HPDE6-E6E7 (cell line): Measurements from ENCODE around the gene PRR22.
A peak's percentile ranks its signal among the peaks of the same experiment; 100 is the strongest.
"Not testable (repeated sequence)": the region's sequence is repeated elsewhere in the genome, so short reads cannot be mapped to it uniquely, and the experiment has no call there.

Source experiments
- DNase-seq: peaks from one replicate; pipeline ENCODE4 v3.0.0; 2011; ENCODE audit warnings: missing footprints; ENCODE audit errors: extremely low spot score

Gene PRR22

DNA sequence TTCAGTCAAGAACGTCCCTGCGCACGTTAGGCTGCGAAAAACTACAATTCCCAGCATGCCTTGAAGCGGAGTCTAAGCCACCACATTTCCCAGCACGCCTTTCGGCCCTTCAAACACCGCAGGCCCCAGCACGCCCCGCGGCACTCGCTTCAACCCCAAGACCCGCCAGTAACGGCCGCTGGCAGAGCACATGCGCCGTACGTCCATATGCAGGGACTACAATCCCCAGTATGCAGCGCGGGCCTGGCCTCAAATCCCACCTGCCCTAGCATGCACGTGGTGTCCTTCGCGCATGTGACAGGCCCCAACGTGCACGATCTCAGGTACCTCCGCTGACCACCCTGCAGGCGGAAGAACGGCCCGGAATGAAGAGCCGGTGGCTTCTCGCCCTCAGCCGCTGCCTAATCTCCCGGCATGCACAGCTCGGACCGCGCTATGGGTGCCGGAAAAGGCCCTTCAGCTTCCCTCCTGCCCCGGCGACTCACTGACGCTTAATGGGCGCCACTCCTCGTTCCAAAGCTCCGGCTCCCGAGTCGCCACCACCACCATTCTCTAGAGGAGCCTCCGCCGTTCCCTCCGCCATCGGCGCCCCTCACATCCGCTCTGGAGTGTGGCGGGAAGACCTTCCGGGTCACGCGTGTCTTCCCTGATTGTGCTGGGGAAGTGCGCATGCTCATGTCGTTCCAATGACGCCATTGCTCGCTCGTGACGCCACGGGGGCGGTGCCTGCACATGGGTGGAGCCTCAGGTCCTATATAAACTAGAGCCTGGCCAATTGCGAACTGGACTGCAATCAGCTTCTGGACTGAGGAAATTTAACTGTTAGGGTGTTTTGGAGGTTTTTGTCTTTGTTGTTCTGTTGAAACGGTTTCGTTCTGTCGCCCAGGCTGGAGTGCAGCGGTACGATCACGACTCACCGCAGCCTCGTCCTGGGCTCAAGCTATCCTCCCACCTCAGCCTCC is 6.3 kb upstream of the PRR22 start, which contains the start of gene DUS3L:
Gene DUS3L (minus strand): TSS at position 605 of the 962 bp plus-strand sequence. CDS start 22 bp downstream, at position 583.
- peak; percentile 99 for DNase-seq

DNA sequence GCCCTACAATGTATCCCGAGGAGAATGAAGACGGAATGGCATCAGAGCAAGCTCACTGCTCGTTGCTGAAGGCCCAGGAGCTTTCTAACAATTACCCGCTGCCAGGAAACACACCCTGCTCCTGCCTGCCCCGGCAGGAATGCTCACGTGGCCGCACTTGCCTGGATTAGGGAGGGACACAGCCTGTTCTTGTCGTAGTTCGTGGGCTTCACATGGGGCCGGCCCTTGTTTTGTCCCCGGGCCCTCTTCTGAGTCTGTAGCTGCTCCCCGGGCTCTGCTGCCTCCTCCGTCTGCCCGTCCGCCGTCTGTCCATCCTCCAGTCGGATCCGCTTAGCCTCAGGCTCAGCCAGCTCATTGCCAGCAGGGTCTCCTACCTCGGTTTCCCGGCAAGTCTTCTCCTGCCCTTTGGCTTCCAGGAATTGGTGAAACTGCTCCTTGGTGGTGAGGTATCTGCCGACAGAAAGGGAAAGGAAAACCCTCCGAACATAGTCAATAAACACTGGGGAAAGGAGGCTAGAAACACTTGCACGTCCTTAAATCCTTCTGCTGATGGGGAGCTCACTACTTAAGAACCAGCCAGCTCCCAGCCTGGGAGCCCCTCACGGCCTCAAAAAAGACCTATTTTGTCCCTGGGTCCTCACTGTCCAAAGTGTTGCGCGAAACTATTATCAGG is 5.5 kb upstream of the PRR22 start:
- DNase-seq = peak; percentile 64

DNA sequence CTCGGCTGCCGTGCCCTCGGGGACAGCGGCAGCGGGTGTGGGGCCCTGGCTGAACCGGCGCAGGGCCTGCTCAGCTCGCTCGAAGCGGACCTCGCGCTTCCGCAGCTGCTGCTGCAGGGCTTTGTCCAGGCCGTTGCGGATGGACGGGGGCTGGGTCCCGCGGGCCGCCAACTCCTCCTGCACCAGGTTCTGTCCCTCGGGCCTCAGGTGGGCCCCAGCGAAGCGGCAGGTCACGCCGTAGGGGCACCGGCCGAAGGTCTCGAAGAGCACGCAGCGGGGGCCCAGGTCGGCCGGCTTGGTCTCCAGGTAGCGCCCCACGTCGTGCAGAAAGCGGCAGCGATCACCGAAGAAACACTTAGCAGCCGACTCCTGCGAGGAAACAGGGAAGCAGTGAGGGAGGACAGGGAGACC is 4.8 kb upstream of the PRR22 start:
- no peak for DNase-seq

DNA sequence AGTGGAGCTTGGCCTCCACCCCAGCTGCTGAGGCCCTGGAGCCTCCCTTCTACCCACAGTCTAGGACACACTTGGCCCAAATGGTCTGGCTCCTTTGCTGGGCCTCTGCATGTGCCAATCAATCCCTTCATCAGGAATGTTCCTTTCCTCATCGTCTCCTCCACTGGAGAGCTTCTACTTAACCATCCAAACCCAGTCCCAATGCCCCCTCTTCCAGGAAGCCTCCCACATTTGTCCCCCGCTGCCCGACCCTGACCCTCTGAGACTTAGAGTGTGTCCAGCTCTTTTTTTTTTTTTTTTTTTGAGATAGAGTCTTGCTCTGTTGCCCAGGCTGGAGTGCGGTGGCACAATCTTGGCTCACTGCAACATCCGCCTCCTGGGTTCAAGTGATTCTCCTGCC is 3.9 kb upstream of the PRR22 start:
- DNase-seq = no peak

DNA sequence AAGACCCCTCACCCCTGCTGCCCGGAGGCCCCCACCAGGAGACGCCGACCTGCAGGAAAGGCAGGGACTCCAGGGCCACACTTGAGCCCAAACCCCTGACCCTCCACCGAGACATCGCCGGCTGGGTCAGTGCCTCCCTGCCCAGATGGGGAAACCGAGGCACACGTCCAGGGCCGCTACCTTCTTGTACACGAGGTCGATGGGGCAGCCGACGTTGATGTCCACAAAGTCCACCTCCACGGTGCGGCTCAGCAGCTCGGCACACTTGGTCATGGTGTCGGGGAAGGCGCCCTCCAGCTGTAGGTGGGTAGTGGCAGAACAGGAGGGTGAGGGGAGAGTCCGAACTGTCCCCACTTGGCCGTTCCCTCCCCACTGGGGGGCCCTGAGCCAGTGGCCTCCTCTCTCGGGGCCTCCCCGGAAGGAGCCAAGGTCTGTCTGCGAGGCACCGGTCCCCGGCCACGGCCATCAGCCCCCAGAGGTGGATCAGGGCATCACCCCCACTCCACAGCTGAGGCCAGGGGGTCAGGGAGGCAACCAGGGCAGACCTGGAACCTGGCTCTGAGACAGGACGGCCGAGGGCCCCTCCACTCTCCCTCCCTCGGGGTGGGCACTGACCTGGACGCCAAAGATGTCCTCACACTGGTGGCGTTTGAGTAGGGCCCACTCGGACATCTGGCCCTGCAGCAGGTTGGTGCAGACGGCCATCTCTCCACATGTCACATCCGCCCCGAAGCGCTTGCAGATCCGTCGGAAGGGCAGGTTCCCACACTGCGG is 3.0 kb upstream of the PRR22 start:
- DNase-seq = no peak

DNA sequence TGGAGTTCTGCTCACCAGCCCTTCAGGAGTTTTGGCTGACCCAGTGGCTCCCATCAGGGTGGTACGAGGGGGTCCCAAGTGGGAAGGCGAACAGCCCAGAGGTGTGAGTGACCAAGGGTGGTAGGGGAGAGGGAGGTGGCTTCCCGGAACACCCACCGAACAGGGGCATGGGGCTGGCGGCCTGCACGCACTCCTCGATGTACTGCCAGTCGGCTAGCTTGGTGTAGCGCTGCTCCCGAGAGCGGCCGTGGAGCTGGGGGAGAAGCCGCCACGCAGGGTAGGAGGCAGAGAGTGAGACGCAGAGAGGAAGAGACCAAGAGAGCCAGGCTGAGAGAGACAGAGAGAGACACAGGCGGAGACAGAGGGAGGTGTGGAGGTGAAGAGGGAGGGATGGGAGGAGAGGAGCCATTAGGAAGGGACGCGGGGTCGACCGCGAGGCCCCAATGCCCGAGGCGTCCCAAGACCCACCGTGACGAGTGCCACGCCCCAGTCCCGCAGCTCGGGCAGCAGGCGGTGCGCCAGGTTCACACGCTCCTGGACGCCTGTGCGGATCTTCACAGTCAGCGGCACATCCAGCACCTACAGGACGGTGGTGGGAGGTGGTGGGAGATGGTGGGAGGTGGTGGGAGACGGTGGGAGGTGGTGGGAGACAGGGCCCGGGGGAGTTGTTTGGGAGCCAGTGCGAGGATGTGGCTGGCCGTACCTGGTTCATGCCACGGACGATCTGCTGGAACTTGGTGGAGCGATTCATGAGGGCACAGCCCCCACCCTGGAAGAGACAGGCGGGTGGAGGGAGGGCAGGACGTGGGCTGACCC is 2.3 kb upstream of the PRR22 start:
- no peak for DNase-seq

DNA sequence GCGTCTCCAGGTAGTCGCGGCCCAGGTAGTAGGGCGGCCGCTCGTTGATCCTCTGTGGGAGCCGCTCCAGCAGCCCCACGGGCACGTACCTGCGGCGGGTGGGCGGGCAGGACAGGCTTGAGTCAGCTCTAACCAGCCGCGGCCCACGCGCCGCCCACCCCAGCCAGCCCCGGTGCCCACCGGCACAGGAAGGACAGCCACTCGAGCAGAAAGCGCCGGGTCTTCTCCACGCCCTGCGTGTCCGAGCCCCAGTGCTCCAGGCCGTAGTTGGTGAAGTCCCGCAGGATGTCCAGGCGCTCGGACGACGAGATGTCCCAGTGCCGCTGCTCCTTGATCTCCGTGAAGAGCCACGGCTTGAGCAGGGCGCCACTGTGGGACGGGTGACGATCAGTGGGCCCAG is 877 bp upstream of the PRR22 start:
- no peak for DNase-seq

DNA sequence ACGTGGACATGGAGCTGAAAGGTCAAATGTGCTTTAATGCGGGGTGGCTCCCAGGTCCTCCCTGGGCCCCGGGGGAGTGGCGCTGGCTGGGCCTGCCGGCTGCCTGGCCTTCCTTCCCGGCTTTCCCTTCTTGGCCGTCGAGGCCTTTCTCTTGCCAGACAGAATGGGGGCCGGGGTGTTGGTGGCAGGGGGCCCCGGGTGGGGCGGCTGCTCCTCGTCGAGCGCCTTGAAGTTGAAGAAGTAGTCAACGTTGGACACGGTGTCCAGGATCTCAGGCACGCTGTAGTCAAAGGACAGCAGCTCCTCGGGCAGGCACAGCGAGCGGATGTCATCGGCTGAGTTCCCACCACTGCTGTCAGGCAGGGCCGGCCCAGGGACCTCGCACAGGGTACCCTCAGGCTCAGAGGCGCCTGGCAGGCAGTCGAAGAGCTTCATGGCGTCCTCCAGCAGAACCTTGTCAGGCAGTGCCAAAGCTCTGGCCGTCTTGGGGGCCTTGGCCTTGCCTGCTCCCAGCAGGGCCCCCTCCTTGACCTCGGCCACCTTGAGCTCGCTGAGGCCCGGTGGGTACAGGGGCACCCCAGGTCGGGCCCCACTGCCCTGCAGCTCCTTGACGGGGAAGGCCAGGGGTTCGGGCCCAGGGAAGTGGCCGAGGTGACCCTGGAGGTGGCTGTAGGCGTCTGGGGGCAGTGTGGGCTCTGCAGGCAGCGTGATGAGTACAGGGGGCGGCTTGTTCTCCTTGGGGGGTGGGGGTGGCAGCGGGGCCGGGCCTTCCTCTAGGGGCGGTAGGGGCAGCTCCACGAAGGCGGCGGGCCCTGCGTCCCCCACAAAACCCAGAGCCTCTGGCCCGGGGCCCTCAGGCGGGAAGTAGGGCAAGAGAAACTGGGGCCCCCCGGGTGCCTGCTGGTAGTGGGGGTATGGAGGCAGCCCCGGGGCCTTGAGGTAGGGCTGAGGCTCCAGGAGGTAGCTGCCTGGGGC is 1.3 kb downstream of the PRR22 start:
- DNase-seq = no peak

DNA sequence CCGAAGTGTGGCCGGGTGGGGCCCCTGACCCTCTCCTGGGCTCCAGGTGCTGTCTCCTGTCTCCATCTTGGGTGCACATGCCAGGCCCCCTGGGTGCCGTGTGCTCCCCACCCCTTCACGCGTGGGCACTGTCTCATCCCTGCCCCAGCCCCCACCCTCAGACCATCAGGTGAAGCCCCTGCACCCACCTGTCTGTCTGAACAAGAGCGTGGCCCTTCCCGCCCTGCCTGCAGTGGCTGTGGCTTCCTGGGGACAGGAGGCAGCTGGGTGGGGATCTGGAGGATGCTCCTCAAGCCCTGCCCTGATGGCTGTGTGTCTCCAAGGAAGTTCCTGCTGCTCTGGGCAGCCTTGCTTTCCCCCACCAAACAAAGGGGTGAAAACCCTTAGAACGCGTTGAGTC is 2.2 kb downstream of the PRR22 start:
- no peak for DNase-seq

DNA sequence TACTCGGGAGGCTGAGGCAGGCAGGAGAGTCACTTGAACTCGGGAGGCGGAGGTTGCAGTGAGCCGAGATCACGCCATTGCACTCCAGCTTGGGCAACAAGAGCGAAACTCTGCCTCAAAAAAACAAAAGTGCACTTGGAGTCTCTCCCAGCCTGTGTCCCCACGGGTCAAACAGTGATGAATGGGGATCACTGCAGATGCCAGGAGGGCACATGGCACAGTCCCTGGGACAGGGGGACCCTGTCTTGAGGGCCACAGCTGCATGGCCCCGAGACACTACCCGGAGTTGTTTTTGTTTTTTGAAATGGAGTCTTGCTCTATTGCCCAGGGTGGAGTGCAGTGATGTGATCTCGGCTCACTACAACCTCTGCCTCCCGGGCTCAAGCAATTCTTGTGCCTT is 3.6 kb downstream of the PRR22 start:
- DNase-seq = not testable (repeated sequence)

DNA sequence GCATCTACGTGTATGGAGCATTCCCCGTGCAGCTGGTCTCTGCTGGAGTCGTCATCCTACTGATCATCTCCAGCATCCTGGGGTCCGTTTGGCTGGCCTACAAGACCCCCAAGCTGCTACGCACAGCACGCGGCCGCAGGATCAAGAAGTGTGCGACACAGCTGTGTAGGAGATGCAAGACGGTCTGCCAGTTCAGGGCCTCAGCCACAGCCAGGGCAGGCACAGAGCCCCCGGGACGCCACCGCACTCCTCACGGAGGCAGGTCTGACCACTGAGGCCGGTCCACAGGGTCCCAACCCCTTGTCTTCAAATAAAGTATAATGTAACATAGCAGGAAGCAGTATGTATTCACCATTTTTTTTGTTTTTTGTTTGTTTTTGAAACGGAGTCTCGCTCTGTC is 6.1 kb downstream of the PRR22 start:
- no peak for DNase-seq

DNA sequence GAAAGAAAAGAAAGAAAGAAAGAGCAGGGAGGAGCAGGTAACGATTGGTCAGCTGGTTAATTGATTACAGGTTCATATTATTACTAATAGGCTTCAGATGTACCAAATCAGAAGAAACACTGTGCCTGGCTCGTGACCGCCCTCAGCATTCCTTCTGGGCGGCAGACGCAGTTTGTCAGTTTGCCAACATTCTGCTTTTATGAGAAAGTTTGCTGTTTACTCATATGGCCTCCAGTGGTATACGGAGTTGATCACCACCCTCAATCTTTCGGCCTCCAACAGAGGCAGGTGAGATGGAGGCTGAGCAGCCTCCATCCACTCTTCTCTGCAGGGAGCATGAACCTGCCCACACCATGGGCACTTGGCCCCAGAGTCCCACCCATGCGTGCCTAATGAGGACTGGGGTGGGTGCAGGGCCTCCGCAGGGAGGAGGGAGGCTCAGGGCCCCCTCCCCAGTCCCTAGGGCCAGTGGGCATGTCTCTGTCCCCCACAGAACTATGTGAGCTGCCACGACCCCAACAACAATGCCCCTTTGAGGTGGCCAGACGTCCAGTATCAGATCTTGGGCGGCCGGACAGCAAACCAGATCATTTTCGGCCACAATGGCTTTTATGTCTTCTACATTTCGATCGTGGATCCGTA is 8.8 kb downstream of the PRR22 start:
- no peak for DNase-seq

DNA sequence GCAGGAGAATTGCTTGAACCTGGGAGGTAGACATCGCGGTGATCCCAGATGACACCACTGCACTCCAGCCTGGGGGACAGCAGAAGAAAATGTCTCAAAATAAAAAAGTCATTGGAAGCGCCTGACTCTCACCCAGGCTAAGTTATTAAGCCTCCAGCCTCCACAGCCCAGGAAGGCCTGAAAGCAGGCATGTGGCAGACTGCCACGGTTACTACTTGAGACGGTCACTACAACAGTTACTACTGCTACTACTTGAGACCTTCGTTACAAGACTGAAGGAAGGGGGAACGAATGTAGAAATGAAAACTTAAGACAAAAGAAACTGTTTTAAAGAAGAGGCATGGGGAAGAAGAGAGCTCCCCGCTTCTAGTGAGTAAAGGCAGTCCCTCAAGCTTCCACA is 9.6 kb downstream of the PRR22 start:
- no peak for DNase-seq

DNA sequence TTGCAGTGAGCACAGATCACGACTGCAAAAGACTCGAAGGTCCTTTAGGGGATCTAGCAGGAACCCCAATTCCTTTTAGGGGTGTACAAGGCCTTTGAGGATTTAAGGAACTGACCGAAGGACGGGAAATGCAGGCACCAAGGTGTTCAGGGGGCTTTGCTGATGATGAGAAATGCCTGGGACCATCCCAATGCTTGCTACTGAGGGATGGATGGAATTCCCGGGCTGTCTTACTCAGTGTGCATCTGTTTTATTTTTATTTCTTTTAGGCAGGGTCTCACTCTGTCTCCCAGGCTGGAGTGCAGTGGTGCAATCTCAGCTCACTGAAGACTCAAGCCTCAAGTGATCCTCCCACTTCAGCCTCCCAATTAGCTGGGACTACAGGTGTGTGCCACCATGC is 11.3 kb downstream of the PRR22 start:
- no peak for DNase-seq

DNA sequence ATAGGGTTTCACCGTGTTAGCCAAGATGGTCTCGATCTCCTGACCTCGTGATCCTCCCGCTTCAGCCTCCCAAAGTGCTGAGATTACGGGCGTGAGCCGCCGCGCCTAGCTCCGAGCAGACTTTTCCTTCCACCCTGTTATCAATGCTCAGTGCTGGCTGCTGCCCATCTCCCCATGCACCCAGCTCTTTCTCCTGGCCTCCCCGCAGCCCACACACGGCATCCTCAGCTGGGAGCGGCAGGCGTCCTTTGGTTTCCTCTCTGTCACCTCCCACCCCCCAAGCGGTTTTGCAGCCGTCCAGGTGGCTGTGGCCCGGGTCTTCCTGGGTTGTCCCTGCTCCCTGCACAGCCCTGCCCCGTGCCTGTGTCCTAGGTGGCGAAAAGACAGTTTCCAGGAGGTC is 12.1 kb downstream of the PRR22 start:
- no peak for DNase-seq

DNA sequence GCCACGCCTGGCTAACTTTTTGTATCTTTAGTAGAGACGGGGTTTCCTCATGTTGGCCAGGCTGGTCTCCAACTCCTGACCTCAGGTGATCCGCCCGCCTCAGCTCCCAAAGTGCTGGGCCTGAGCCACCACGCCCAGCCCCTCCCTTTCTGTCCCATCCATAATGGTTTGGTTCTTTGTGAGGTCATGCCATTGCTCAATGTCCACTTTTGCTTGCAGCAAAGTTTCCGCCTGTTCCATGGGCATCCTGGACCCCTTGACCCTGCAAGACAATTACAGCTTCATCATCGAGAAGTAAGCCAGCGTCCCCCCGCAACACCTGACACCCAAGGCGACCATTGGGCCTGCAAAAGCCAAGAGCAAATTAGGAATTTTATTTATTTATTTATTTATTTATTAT is 16.6 kb downstream of the PRR22 start:
- no peak for DNase-seq

DNA sequence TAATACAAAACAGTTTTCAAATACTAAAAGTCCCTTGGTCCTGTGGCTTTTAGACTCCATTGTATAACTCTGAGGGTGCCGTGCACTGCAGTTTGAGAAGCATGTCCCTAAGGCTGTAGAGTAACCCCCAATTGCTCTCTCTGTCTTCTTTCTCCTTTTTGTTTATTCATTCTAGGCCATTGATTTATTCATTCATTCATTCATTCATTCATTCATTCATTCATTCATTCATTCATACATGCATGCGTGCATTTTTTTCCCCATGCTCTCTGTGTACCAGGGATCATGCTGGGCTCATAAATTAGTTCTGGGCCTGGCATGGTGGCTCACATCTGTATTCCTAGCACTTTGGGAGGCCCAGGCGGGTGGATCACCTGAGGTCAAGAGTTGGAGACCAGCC is 19.3 kb downstream of the PRR22 start:
- no peak for DNase-seq

DNA sequence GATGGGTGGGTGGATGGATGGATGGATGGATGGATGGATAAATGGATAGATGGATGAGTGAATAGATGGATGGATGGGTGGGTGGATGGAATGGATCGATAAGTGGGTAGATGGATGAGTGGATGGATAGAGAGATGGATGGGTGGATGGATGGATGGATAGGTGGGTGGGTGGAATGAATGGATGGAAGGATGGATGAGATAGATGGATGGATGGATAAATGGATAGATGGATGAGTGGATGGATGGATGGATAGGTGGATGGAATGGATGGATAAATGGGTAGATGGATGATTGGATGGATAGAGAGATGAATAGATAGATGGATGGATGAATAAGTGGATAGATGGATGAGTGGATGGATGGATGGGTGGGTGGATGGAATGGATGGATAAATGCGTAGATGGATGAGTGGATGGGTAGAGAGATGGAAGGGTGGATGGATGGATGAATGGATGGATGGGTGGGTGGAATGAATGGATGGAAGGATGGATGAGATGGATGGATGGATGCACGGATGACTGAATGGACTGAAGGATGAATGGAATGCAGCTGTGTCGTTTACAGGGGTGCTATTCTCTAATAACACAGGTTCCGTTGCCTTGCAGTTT is 21.8 kb downstream of the PRR22 start:
- DNase-seq = no peak

DNA sequence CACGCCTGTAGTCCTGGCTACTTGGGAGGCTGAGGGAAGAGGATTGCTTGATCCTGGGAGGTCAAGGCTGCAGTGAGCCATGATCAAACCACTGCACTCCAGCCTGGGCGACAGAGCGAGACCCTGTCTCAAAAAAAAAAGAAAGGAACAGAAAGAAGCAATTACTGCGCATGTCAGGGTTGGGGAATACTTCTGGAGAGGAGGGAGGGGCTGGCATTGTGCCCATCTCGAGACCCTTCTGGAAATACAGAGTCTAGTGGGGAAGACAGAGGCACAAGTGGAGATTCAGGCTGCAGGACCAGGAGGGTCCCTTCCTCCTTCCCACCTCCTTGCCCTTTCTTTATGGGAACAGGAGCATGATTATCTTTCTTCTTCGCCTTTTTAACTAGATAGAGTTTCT is 30.8 kb downstream of the PRR22 start:
- no peak for DNase-seq
